ENCODE results near the gene SCCPDH.
"Not testable (repeated sequence)": the region's sequence is repeated elsewhere in the genome, so short reads cannot be mapped to it uniquely, and the experiment has no call there.

The SCCPDH gene

DNA sequence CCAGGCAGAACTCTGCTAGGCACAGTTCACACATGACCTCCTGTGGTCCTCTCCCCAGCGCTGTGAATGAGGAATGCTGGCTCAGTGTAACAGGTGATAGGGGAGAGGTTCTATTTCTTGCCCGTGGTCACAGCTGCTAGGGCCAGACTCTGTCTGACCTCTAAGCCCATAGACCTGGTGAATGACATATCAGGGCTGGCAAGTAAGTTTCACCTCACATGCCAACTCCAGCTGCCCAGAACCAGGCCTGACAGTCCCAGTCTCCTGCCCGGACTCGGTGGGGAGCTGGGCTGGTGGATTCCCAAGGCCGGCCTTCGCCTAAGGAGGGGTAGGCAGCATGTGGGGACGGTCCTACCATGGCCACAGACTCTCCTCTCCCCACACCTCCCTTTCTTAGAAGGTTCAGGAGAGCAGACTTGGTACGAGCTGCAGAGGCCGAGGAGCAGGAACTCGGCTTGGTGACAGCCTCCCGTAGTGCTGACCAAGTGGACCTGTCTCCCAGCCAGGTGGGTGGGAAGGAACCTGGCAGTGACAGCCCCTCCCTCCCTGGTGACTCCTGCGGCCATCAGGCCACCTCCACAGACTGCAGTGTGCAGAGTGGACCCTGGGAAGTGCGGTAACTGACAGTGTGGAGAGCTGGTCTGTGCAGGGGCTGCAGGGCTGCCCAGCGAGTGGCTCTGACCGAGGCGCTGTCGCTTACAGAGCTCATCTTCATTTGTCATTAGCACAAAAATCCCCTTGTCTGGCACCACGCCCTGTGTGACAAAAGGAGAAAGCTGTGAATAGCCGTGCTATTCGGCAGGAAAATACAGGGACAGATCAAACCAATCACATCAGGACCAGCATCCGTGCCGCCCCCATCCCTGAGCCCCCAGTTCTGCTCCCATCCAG, 74.6 kb downstream of the SCCPDH start:
- no peak for DNase-seq

DNA sequence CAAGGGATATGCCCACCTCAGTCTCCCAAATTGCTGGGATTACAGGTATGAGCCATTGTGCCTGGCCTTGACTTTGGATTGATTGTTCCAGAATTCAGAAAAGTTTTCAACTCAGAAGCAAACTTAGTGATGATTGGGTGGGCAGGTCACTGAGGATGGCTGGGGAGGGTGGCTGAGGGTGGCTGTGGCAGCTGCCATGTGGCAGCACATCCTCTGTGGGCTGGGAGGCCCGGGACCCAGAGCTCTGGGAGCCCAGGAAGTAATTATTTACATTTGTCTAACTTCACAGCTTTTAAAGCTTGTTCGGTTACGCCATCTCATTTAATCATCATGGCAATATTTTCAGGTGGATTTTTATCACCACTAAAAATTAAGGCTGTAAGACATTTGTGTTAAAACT, 76.1 kb downstream of the SCCPDH start:
- DNase-seq: no peak

DNA sequence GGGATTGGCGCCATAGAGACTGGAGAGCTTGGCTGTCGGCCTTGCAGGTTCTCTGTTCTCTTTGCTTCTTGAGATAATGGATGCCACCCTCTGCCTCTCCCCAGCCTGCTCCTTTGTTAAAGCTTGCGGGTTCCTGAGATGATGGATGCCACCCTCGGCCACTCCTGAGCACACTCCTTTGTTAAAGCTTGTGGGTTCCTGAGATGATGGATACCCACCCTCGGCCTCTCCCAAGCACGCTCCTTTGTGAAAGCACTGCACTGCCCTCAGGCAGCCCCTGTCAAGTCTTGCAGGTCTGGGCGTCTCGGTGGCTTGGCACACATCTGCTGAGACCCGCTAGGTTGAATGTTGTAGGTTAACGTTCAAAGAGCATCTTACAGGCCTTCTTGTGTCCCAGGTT, 76.5 kb downstream of the SCCPDH start:
- DNase-seq: no peak

DNA sequence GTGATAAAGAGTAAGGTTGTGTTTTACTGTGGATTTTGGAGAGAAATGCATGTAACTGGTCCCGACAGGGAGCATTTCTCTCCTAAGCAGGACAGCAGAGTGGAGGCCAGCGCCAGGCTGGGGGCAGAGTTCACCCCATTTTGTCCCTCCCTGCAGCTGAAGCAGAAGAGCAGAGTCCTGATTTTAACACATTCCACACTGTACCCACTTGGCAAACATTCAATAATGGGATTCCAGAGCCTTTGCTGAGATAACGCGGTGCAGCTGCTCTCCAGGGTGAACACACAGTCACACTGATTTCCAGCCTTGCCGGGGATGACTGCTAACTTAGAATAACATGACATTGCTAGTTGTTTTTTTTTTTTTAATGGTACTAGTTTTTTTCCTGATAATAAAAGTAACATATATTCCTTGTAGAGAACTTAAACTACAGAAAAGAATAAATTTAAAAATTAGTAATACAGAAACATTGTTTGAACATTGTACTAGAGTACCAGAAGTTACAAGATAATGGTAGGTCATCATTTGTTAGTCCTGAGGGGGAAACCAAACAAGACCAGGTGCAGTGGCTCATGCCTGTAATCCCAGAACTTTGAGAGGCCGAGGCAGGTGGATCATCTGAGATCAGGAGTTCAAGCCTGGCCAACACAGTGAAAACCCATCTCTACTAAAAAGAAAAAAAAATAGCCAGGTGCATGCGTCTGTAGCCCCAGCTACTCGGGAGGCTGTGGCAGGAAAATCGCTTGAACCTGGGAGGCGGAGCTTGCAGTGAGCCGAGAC, 77.2 kb downstream of the SCCPDH start:
- no peak for DNase-seq

DNA sequence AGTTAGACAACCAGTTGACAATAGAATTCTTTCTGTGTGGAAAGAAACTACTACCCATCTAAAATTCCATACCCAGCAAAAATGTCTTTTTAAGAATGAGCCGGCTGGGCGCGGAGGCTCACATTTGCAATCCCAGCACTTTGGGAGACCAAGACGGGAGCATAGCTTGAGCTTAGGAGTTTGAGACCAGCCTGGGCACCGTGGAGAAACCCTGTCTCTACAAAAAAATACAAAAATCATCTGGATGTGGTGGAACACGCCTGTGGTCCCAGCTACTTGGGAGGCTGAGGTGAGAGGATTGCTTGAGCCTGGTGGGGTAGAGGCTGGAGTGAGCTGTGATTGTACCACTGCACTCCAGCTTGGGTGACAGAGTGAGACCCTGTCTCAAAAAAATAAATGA, 79.2 kb downstream of the SCCPDH start:
- no peak for DNase-seq

DNA sequence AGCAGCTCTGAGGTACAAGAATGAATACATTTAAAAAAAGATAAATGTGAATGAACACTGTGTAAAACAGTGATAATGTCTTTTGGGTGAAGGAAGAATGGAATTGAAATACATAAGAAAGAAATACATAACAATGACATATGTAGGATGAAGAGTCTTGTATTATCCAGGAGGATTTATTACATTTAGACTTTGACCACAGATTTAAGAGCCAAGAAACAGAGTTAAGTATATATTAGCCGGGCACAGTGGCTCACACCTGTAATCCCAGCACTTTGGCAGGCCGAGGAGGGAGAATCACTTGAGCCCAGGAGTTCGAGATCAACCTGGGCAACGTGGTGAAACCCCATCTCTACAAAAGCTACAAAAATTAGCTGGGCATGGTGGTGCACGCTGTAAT, 79.7 kb downstream of the SCCPDH start:
- no peak for DNase-seq

DNA sequence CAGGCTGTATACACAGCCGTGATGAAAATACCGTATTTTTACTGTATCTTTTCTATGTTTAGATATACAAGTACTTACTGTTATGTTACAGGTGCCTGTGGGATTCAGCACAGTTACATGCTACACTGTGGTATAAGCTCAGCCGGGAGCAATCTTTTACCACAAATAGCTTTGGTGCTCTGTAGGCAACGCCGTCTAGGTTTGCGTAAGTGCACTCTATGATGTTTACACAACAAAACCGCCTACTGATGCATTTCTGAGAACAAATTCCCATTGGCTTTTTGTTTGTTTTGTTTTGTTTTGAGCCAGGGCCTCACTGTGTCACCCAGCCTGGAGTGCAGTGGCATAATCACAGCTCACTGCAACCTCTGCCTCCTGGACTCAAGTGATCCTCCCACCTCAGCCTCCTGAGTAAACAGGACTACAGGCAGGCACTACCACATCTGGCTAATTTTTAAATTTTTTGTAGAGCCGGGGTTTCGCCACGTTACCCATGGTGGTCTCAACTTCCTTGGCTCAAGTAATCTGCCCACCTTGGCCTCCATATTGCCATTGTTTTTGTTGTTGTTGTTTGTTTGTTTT, 81.0 kb downstream of the SCCPDH start:
- DNase-seq: no peak

DNA sequence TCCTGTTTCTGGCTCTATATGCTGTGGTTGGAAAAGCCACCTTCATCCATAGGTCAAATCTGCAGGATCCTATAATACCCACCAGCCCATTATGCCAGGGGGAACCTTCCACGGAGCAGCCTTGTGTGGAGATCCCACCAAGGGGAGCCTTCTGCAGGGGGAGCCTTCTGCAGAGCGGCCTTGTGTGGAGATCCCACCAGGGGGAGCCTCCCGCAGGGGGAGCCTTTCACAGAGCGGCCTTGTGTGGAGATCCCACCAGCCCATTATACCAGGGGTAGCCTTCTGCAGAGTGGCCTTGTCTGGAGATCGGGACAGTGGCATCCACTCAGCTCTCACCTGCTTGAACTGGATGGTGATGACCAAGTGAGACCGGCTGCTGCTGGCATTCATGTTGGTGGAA, 85.3 kb downstream of the SCCPDH start:
- DNase-seq: no peak

DNA sequence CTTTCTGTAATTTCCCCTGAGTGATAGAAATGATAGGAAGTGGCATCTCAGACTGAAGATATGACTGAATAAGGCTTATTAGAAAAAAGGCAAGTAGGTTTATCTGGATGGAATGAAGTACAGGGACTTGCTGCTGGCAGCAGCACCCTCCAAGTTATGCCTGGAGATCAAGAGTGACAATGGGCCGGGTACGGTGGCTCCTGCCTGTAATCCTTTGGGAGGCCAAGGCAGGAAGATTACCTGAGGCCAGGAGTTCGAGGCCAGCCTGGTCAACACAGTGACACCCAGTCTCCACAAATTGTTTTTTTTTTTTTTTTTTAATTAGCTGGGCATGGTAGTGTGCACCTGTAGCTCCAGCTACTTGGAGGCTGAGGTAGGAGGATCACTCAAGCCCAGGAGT, 87.8 kb downstream of the SCCPDH start:
- no peak for DNase-seq

DNA sequence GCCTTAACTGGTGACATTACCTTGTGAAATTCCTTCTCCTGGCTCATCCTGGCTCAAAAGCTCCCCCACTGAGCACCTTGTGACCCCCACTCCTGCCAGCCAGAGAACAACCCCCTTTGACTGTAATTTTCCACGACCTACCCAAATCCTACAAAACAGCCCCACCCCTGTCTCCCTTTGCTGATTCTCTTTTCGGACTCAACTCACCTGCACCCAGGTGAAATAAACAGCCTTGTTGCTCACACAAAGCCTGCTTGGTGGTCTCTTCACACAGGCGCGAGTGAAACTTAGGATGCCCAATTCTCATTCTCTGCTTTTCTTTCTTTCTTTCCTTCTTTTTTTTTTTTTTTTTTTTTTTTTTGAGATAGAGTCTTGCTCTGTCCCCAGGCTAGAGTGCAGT, 89.1 kb downstream of the SCCPDH start:
- DNase-seq: not testable (repeated sequence)

DNA sequence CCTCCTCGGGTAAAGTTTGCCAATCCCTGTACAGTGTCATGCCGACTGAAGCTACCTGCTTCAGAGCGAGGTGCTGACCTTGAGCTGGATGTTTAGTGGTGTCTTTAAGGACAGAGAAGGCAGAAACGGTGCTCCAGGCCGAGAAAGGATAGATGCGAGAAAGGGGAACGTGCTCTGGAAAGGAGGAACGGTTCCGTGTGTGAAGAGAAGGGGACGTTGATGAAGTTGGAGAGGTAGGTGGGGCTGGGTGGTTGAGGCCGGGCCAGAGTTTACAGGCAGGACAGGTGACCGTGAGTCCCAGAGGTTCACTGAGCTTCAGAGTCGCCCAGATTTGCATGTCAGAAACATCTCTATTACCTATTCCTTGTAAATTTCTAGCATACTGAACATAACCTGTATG, 90.7 kb downstream of the SCCPDH start:
- DNase-seq: no peak

DNA sequence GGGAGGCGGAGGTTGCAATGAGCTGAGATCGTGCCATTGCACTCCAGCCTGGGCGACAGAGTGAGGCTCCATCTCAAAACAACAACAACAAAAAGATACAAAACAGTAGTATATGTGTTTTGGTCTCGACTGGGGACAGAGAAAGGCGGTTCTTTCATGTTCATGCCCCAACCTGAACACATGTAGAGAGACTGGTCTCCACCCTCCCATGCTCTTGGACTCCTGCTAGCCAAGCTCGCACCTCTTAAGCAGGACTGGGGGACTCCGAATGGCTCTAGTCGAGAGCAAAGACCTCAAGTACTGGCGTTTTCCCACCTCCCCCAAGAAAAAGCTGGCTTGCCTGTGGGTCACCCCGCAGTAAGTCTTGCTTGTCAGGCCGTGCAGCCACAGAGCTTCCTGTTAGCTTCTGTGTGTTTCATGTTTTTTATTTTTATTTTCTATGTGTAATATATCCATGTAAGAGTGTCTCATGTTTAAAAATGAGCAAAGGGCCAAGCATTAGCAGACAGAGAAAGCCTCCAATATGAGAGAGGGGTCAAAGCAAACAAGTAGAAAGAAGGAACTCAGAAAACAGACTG, 91.6 kb downstream of the SCCPDH start:
- no peak for DNase-seq

Data from right kidney (tissue), 1 donor.